Measurements from ENCODE around the gene SRPX2.

DNA sequence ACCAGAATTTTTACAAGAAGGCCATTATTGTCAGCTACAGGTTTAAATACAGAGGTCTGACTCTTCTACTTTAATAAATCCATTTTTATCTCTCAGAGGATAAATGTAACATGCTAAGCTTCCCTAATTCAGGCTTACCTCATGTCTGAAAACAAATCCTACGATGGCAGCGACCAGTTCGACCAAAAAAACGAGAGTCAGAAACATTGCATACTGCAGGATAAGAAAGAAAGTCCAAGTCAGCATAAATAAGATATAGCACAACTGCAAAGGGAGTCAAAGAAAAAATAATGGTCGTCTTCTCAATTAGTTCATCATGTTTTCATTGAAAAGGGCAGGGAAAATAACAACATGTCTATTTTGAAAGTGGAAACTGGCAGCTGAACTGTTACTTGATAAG lies 9.0 kb upstream of the SRPX2 start:
- TF ChIP-seq POLR2AphosphoS5 (IDR thresholded peaks at IDR 0.05; ENCODE audit: low read depth, low read length) = no peak
- TF ChIP-seq, protein P1, sequence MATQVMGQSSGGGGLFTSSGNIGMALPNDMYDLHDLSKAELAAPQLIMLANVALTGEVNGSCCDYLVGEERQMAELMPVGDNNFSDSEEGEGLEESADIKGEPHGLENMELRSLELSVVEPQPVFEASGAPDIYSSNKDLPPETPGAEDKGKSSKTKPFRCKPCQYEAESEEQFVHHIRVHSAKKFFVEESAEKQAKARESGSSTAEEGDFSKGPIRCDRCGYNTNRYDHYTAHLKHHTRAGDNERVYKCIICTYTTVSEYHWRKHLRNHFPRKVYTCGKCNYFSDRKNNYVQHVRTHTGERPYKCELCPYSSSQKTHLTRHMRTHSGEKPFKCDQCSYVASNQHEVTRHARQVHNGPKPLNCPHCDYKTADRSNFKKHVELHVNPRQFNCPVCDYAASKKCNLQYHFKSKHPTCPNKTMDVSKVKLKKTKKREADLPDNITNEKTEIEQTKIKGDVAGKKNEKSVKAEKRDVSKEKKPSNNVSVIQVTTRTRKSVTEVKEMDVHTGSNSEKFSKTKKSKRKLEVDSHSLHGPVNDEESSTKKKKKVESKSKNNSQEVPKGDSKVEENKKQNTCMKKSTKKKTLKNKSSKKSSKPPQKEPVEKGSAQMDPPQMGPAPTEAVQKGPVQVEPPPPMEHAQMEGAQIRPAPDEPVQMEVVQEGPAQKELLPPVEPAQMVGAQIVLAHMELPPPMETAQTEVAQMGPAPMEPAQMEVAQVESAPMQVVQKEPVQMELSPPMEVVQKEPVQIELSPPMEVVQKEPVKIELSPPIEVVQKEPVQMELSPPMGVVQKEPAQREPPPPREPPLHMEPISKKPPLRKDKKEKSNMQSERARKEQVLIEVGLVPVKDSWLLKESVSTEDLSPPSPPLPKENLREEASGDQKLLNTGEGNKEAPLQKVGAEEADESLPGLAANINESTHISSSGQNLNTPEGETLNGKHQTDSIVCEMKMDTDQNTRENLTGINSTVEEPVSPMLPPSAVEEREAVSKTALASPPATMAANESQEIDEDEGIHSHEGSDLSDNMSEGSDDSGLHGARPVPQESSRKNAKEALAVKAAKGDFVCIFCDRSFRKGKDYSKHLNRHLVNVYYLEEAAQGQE (IDR thresholded peaks at IDR 0.05; ENCODE audit: insufficient read depth in 1 of 2, low read depth in 2 of 2, low read length in 2 of 2) = no peak
